Astrocyte of the cerebellum (primary cell): Measurements from ENCODE around the gene HM13.

Source experiments
- DNase-seq: peaks from one replicate; pipeline ENCODE4 v3.0.0-alpha.2; 2011; ENCODE audit warnings: low read depth
- H3K4me3 ChIP-seq: 2 replicates; pipeline ENCODE4 v1.5.1; 2011; ENCODE audit warnings: mild to moderate bottlenecking, low read depth, low read length, moderate library complexity
- in situ Hi-C: cut with HindIII; loops from 2 replicates; pipeline ENCODE4 v1.10.0; 2017; ENCODE audit warnings: low sequenced_read_pairs
- TF ChIP-seq, protein P1 (sequence below): IDR thresholded peaks from 2 replicates; pipeline ENCODE4 v1.5.1; 2012; ENCODE audit warnings: low read length, low read depth, moderate library complexity, mild to moderate bottlenecking; ENCODE audit errors: missing control alignments

Gene HM13

DNA sequence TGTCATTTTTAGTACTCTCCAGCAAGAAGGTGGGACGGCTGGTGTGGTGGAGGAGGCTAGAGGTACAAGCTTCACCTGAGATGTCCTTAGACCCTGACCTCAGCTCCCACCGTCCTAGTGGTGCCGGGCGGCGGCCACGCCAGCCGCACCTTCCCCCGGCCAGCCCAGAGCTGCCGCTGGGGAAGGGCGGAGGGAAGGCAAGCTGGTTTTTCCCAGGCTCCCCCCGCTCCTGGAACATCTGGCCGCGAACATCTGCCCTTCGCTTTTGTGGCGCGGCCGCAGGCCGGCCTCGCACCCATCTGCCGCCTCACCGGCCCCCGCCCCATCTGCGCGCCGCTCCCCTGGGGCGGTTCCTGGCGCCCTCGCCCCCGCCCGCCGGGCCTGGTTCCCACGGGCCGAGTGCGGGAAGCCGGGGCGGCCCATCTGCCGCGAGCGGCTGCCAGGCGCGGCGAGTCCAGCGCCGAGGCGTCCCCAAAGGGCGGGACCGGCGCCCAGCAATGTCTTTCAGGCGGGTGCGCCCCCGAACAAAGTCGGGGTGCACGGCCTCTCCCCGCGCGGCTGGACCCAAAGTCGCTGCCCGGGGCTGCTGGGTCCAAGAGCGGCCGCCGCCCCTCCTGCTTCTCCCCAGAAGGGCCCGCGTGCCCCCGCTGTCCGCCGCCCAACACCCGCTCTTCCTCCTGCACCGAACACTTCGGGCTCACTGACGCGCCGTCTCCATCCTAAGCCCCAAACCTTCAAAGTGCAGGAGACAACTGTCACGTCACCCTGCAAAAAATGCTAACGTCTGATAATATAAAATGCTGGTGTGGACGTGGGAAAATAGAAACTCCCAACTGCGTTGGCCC lies 73.5 kb downstream of the HM13 start:
- in situ Hi-C loops: no loop called here
- TF ChIP-seq, protein P1, sequence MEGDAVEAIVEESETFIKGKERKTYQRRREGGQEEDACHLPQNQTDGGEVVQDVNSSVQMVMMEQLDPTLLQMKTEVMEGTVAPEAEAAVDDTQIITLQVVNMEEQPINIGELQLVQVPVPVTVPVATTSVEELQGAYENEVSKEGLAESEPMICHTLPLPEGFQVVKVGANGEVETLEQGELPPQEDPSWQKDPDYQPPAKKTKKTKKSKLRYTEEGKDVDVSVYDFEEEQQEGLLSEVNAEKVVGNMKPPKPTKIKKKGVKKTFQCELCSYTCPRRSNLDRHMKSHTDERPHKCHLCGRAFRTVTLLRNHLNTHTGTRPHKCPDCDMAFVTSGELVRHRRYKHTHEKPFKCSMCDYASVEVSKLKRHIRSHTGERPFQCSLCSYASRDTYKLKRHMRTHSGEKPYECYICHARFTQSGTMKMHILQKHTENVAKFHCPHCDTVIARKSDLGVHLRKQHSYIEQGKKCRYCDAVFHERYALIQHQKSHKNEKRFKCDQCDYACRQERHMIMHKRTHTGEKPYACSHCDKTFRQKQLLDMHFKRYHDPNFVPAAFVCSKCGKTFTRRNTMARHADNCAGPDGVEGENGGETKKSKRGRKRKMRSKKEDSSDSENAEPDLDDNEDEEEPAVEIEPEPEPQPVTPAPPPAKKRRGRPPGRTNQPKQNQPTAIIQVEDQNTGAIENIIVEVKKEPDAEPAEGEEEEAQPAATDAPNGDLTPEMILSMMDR: no peak
- H3K4me3 ChIP-seq: peak overlapping the region; percentile 35
- DNase-seq: no peak

DNA sequence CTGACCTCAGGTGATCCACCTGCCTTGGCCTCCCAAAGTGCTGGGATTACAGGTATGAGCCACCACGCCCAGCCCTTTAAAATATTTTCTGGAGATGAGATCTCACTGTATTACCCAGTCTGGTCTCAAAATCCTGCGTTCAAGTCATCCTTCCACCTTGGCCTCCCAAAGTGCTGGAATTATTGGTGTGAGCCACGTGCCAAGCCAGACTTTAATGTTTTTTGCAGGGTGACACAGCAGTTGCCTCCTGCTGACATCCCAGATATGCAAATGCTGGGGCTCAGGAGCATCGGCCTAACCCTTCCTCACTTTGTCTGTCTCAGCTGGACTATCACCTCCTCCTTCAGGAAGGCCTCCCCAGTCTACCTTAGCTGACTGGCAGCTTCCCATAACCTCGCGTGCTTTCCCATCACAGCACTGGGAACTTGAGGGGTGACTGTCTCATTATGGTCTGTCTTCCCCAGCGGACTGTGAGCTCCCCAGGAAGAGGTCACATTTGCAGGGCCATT lies 76.5 kb downstream of the HM13 start:
- in situ Hi-C loops: no loop called here
- TF ChIP-seq, protein P1: no peak
- DNase-seq: no peak
- no peak overlapping the region for H3K4me3 ChIP-seq

DNA sequence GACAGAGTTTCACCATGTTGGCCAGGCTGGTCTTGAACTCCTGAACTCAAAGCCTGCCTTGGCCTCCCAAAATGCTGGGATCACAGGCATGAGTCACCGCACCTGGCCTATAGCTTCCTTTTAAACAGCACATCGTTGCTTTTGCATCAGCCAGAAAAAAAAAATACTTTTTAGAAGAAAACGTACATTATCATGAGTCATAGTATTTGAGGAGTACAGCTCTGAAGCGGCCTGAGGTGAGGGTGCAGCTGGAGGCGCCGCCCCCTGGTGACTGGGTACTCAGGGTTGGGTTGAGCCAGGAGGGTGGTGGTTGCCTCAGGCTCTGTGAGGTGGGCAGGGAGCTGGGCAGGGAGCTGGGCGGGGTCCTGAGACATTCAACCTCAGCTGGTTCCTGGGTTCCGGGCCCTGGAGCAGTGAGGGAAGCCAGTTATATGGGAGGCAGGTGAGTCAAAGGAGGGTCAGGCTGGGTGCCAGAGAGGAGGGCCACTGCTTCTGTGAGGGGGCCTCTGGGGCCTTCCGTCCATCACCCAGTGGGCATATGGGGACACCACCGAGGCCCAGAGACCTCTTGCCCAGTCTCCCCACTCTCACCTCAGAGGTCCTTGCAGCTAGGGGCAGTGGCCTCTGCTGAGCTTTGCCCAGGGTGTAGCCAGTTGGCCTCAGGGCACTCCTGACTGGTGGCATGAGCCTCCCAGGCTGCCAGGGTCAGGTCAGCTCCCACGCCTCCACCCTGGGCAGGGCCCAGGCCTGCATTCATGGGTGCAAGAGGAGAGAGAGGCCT lies 79.2 kb downstream of the HM13 start:
- in situ Hi-C loops: no loop called here
- H3K4me3 ChIP-seq: no peak overlapping the region
- TF ChIP-seq, protein P1: no peak
- no peak for DNase-seq

DNA sequence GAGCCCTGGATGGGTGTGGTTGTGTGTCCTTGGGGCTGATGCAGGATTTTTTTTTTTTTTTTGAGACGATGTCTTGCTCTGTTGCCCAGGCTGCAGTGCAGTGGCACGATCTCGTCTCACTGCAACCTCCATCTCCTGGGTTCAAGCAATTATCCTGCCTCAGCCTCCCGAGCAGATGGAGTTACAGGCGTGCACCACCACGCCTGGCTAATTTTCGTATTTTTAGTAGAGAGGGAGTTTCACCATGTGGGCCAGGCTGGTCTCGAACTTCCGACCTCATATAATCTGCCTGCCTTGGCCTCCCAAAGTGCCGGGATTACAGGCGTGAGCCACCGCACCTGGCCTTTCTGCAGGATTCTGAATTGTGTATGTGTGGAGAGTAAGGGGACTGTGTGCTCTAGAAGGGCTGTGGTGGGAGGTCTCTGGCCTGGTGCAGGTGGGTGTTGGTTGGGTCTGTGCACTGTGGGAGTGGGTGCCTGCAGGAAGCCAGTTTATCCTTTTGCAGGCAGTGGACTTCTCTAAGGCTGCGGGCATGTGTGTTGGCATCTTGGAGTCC lies 79.8 kb downstream of the HM13 start:
- TF ChIP-seq, protein P1: no peak
- H3K4me3 ChIP-seq: no peak overlapping the region
- no peak for DNase-seq
- in situ Hi-C loops: no loop called here

DNA sequence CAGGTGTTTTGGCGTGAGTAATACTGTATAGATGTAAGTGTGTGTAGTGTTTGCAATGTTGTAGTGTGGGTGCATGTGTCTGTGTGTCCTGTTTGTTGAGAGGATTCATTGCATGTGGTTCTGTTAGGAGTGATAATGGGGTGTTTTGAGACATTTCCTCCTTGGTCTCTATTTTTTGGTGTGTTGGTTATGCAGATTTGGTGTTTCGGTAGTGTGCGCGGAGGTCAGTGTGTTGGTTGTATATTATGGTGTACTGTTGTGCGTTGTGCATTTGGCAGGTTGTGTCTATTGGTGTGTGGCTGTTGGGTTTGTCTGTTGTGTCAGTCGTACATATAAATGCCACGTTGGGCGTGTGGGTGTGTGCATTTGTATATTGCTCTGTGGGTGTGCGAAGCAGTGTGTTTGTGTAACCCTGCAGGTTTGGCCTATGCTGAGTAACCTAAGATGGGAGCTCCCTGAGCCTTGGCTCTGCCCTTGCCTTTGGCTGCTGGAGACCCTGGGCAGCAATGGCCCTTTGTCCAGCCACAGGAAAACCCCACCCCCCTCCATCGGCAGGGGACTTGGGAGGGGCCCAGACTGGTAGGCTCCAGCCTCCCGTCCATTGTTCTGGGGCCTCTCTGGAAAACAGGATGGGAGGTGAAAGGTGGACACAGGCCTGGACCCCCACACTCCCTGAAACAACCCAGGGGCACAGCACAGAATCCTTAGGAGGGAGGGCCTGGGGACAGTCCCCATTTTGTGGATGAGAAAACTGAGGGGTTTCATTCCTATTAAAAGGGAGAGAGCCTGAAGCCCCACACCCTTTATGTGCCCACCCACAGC lies 80.5 kb downstream of the HM13 start:
- H3K4me3 ChIP-seq: no peak overlapping the region
- TF ChIP-seq, protein P1: no peak
- in situ Hi-C loops: no loop called here
- no peak for DNase-seq

DNA sequence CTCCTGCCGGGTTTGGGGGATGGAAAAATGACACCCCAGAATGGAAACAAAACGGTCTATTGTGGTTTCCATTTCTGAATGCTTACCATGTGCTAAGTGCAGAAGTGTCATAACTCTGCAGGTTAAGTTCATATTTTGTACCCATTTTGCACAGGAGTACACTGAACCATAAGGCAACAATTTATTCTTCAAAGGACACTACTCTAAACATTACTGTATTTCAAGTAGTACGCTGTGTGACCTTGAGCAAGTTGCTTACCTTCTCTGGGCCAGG lies 81.1 kb downstream of the HM13 start:
- no peak for DNase-seq
- in situ Hi-C loops: no loop called here
- H3K4me3 ChIP-seq: no peak overlapping the region
- TF ChIP-seq, protein P1: no peak
